Liver (tissue), 9 donors: ENCODE measurements around the gene GRIN2A. TPM values are rescaled to one million over a fixed set of nuclear protein-coding genes. Genes with fewer than 3 reads are reported as not detected.

ENCODE experiments used
- DNase-seq: peaks from one replicate; pipeline ENCODE4 v3.0.0-alpha.2; 2017; ENCODE audit warnings: low spot score
- H3K27ac ChIP-seq, 2 donors: one replicate each; pipeline ENCODE4 v1.7.0; 2013; ENCODE audit warnings: inconsistent platforms in 2 of 2, low read length in 2 of 2, control low read depth in 1 of 2, low read depth in 1 of 2, mild to moderate bottlenecking in 1 of 2
- H3K27me3 ChIP-seq, 4 donors: one replicate each; pipeline versions ENCODE4 v1.6.1 to v1.7.0; 2013; ENCODE audit warnings: low read length in 3 of 4, inconsistent platforms in 1 of 4, mild to moderate bottlenecking in 1 of 4, moderate library complexity in 1 of 4; ENCODE audit not compliant: control insufficient read depth in 4 of 4, insufficient read depth in 4 of 4
- H3K36me3 ChIP-seq, 4 donors: one replicate each; pipeline versions ENCODE4 v1.6.1 to v1.7.0; 2013; ENCODE audit warnings: low read length in 3 of 4, mild to moderate bottlenecking in 3 of 4, low read depth in 1 of 4, moderate library complexity in 1 of 4; ENCODE audit not compliant: control insufficient read depth in 4 of 4, insufficient read depth in 3 of 4
- H3K4me1 ChIP-seq, 4 donors: one replicate each; pipeline versions ENCODE4 v1.6.1 to v1.7.0; 2013; ENCODE audit warnings: low read length in 3 of 4, mild to moderate bottlenecking in 3 of 4, moderate library complexity in 1 of 4; ENCODE audit not compliant: control insufficient read depth in 4 of 4, insufficient read depth in 4 of 4
- H3K4me3 ChIP-seq, 3 donors: one replicate each; pipeline versions ENCODE4 v1.6.1 to v1.7.0; 2013; ENCODE audit warnings: low read length in 3 of 3, control low read depth in 1 of 3, low read depth in 1 of 3, mild to moderate bottlenecking in 1 of 3
- H3K9ac ChIP-seq, 2 donors: one replicate each; pipeline ENCODE4 v1.7.0; 2013; ENCODE audit warnings: low read length in 2 of 2, mild to moderate bottlenecking in 2 of 2, moderate library complexity in 2 of 2, control low read depth in 1 of 2, low read depth in 1 of 2
- H3K9me3 ChIP-seq, 4 donors: one replicate each; pipeline versions ENCODE4 v1.6.1 to v1.7.0; 2013; ENCODE audit warnings: low read length in 3 of 4; ENCODE audit not compliant: control insufficient read depth in 4 of 4
- ATF3 ChIP-seq: IDR thresholded peaks from 2 replicates; pipeline ENCODE4 v1.6.1; 2016; ENCODE audit warnings: antibody characterized with exemption
- CTCF ChIP-seq: fragments of 150-350 bp; IDR thresholded peaks from 2 replicates; pipeline ENCODE4 v1.5.1; 2017; ENCODE audit warnings: improper control_type of control experiment, low read depth, low read length; ENCODE audit not compliant: missing input control
- EGR1 ChIP-seq, 2 donors: IDR thresholded peaks; 2 replicates each; pipeline ENCODE4 v1.6.1; 2016 to 2018; ENCODE audit warnings: antibody characterized with exemption in 2 of 2, low read depth in 2 of 2
- FOXA1 ChIP-seq: IDR thresholded peaks from 2 replicates; pipeline ENCODE4 v1.6.1; 2016; ENCODE audit warnings: antibody characterized with exemption
- FOXA2 ChIP-seq: IDR thresholded peaks from 2 replicates; pipeline ENCODE4 v1.6.1; 2016; ENCODE audit warnings: antibody characterized with exemption
- GABPA ChIP-seq, 2 donors: IDR thresholded peaks in 1 of 2; conservative IDR thresholded peaks in 1 of 2; 2 replicates each; pipeline ENCODE4 v1.6.1; 2016; ENCODE audit warnings: antibody characterized with exemption in 2 of 2, mild to moderate bottlenecking in 1 of 2, moderate library complexity in 1 of 2
- HNF4A ChIP-seq, 2 donors: conservative IDR thresholded peaks; 2 replicates each; pipeline ENCODE4 v1.6.1; 2016; ENCODE audit warnings: antibody characterized with exemption in 2 of 2, mild to moderate bottlenecking in 2 of 2
- HNF4G ChIP-seq: IDR thresholded peaks from 2 replicates; pipeline ENCODE4 v1.6.1; 2016; ENCODE audit warnings: antibody characterized with exemption
- JUND ChIP-seq, 2 donors: IDR thresholded peaks; 2 replicates each; pipeline ENCODE4 v1.6.1; 2016; ENCODE audit warnings: antibody characterized with exemption in 2 of 2
- MAX ChIP-seq: IDR thresholded peaks from 2 replicates; pipeline ENCODE4 v1.6.1; 2016; ENCODE audit warnings: antibody characterized with exemption
- NR2F2 ChIP-seq: IDR thresholded peaks from 2 replicates; pipeline ENCODE4 v1.6.1; 2016; ENCODE audit warnings: antibody characterized with exemption
- RAD21 ChIP-seq, 2 donors: IDR thresholded peaks; 2 replicates each; pipeline ENCODE4 v1.6.1; 2016; ENCODE audit warnings: antibody characterized with exemption in 2 of 2, mild to moderate bottlenecking in 2 of 2
- REST ChIP-seq: IDR thresholded peaks from 2 replicates; pipeline ENCODE4 v1.6.1; 2016; ENCODE audit warnings: antibody characterized with exemption, mild to moderate bottlenecking
- SP1 ChIP-seq: IDR thresholded peaks from 2 replicates; pipeline ENCODE4 v1.6.1; 2018; ENCODE audit warnings: antibody characterized with exemption, mild to moderate bottlenecking
- TAF1 ChIP-seq: conservative IDR thresholded peaks from 2 replicates; pipeline ENCODE4 v1.6.1; 2016; ENCODE audit warnings: antibody characterized with exemption, mild to moderate bottlenecking
- ZBTB33 ChIP-seq: IDR thresholded peaks from 2 replicates; pipeline ENCODE4 v1.6.1; 2016; ENCODE audit warnings: antibody characterized with exemption
- WGBS: extraction: QIAGEN DNeasy Blood & Tissue Kit; methylation state at CpG from one replicate; pipeline ENCODE4 v1.1.7; 2013; 5-methylcytosine and 5-hydroxymethylcytosine counted together
- polyA plus RNA-seq, 2 donors: library from polyadenylated mRNA; stranded (reverse) in 1 of 2; unstranded in 1 of 2; fragments of 200-250 nt in 1 of 2; fragments of >200 nt in 1 of 2; fragmentation: Nextera tagmentation in 1 of 2; extraction: Ambion mirVana in 1 of 2; gene quantifications; one replicate each; pipeline versions ENCODE4 v1.2.1 to v1.2.3, GENCODE V29; 2013 to 2015
- total RNA-seq, 2 donors: library from RNA; depleted of rRNA; stranded (reverse); fragments of >200 nt; gene quantifications; one replicate each; pipeline ENCODE4 v1.2.3, GENCODE V29; 2014
- donor health status: healthy.
- donor health status: healthy.
- donor health status: healthy.
- donor health status: healthy.
- donor health status: healthy.

The GRIN2A gene
- total and polyA plus RNA-seq, 4 donors = under 0.01 to 0.08 (median 0.07) TPM; not detected in 1

- Histone ChIP-seq H3K4me1 (no peaks in the 10 kb centered on the region), H3K27ac (no peak overlapping the region), H3K9me3 (no peaks in the 10 kb centered on the region), H3K27me3 (no peaks in the 10 kb centered on the region), H3K9ac (no peak overlapping the region), H3K36me3 (no peaks in the 10 kb centered on the region), H3K4me3 (no peak overlapping the region)
- TF ChIP-seq JUND (IDR thresholded peaks at IDR 0.05) = no peak
- 61% methylated on average over 3 of the region's 3 CpGs for WGBS
- DNase-seq = no peak
Observed at GRCh38 chr16:9965079-9965478, 217.1 kb downstream of the GRIN2A start.

- DNase-seq = no peak
- Histone ChIP-seq H3K36me3 (no peaks in the 10 kb centered on the region), H3K4me1 (no peaks in the 10 kb centered on the region), H3K9ac (no peak overlapping the region), H3K27me3 (peaks cover 0 to 2% (median 0%) of the 10 kb centered on the region in 4 donors), H3K27ac (no peak overlapping the region), H3K4me3 (no peak overlapping the region), H3K9me3 (no peaks in the 10 kb centered on the region)
- no peak for TF ChIP-seq EGR1 (IDR thresholded peaks at IDR 0.05; ENCODE audit: low read depth in 2 of 2)
- no peak for TF ChIP-seq HNF4G
- TF ChIP-seq RAD21 (IDR thresholded peaks at IDR 0.05) = no peak
- TF ChIP-seq SP1 = no peak
- TF ChIP-seq CTCF = no peak
- TF ChIP-seq HNF4A (conservative IDR thresholded peaks at IDR 0.05) = no peak
- no peak for TF ChIP-seq NR2F2
- TF ChIP-seq MAX = no peak
- no peak for TF ChIP-seq ATF3
- TF ChIP-seq REST = no peak
- TF ChIP-seq FOXA1 = no peak
- TF ChIP-seq ZBTB33 = no peak
- TF ChIP-seq GABPA (IDR thresholded peaks at IDR 0.05 in 1 of 2, conservative IDR thresholded peaks at IDR 0.05 in 1 of 2) = no peak
- no peak for TF ChIP-seq TAF1
- TF ChIP-seq JUND (IDR thresholded peaks at IDR 0.05) = no peak
- TF ChIP-seq FOXA2 = no peak
- WGBS = 80% methylated on average over 6 of the region's 6 CpGs
Observed at GRCh38 chr16:9964426-9964825, 217.8 kb downstream of the GRIN2A start.
